IPS-18a (cell line): ENCODE results near the gene PLPPR5.

ENCODE experiments used
- H3K27ac ChIP-seq: one replicate; pipeline ENCODE4 v1.5.1; 2013; ENCODE audit warnings: low read length
- H3K27me3 ChIP-seq: one replicate; pipeline ENCODE4 v1.6.1; 2013; ENCODE audit warnings: mild to moderate bottlenecking, low read length; ENCODE audit not compliant: control insufficient read depth, insufficient read depth
- H3K36me3 ChIP-seq: one replicate; pipeline ENCODE4 v1.6.1; 2013; ENCODE audit warnings: low read depth, low read length; ENCODE audit not compliant: control insufficient read depth
- H3K4me1 ChIP-seq: one replicate; pipeline ENCODE4 v1.6.1; 2013; ENCODE audit warnings: low read depth, low read length; ENCODE audit not compliant: control insufficient read depth
- H3K4me3 ChIP-seq: one replicate; pipeline ENCODE4 v1.5.1; 2013; ENCODE audit warnings: low read length
- H3K9ac ChIP-seq: one replicate; pipeline ENCODE4 v1.6.1; 2013; ENCODE audit warnings: mild to moderate bottlenecking, low read length, moderate library complexity
- H3K9me3 ChIP-seq: one replicate; pipeline ENCODE4 v1.6.1; 2013; ENCODE audit warnings: low read depth, low read length; ENCODE audit not compliant: control insufficient read depth

PLPPR5 gene

GRCh38 chr1:98906809-98907208 is 97.9 kb downstream of the PLPPR5 start:
- no peaks in the 10 kb centered on the region for H3K27me3 ChIP-seq
- no peak overlapping the region for H3K9ac ChIP-seq
- no peaks in the 10 kb centered on the region for H3K9me3 ChIP-seq
- H3K27ac ChIP-seq, result no peak overlapping the region
- H3K36me3 ChIP-seq, result no peaks in the 10 kb centered on the region
- no peaks in the 10 kb centered on the region for H3K4me1 ChIP-seq
- H3K4me3 ChIP-seq, result no peak overlapping the region

- Histone ChIP-seq H3K27ac (no peak overlapping the region), H3K9me3 (no peaks in the 10 kb centered on the region), H3K36me3 (no peaks in the 10 kb centered on the region), H3K27me3 (no peaks in the 10 kb centered on the region), H3K9ac (no peak overlapping the region), H3K4me3 (no peak overlapping the region), H3K4me1 (no peaks in the 10 kb centered on the region)
These were observed 98.3 kb downstream of the PLPPR5 start for GRCh38 chr1:98906361-98906760.

GRCh38 chr1:98904684-98905083 is 100.0 kb downstream of the PLPPR5 start:
- H3K9ac ChIP-seq, result no peak overlapping the region
- no peak overlapping the region for H3K27ac ChIP-seq
- H3K27me3 ChIP-seq, result no peaks in the 10 kb centered on the region
- H3K4me1 ChIP-seq, result no peaks in the 10 kb centered on the region
- H3K4me3 ChIP-seq, result no peak overlapping the region
- H3K36me3 ChIP-seq, result no peaks in the 10 kb centered on the region
- no peaks in the 10 kb centered on the region for H3K9me3 ChIP-seq

- no peaks in the 10 kb centered on the region for H3K9me3 ChIP-seq
- H3K27me3 ChIP-seq, result no peaks in the 10 kb centered on the region
- no peaks in the 10 kb centered on the region for H3K4me1 ChIP-seq
- H3K4me3 ChIP-seq, result no peak overlapping the region
- H3K27ac ChIP-seq, result no peak overlapping the region
- no peaks in the 10 kb centered on the region for H3K36me3 ChIP-seq
- no peak overlapping the region for H3K9ac ChIP-seq
These were observed 100.9 kb downstream of the PLPPR5 start for GRCh38 chr1:98903726-98904125.

GRCh38 chr1:98903261-98903660 is 101.4 kb downstream of the PLPPR5 start:
- H3K4me3 ChIP-seq, result no peak overlapping the region
- no peaks in the 10 kb centered on the region for H3K4me1 ChIP-seq
- no peaks in the 10 kb centered on the region for H3K27me3 ChIP-seq
- no peak overlapping the region for H3K9ac ChIP-seq
- H3K36me3 ChIP-seq, result no peaks in the 10 kb centered on the region
- H3K9me3 ChIP-seq, result no peaks in the 10 kb centered on the region
- H3K27ac ChIP-seq, result no peak overlapping the region

- H3K4me1 ChIP-seq, result no peaks in the 10 kb centered on the region
- no peak overlapping the region for H3K27ac ChIP-seq
- H3K4me3 ChIP-seq, result no peak overlapping the region
- no peaks in the 10 kb centered on the region for H3K9me3 ChIP-seq
- no peak overlapping the region for H3K9ac ChIP-seq
- H3K36me3 ChIP-seq, result no peaks in the 10 kb centered on the region
- H3K27me3 ChIP-seq, result no peaks in the 10 kb centered on the region
These were observed 105.7 kb downstream of the PLPPR5 start for GRCh38 chr1:98898940-98899339.

GRCh38 chr1:98897479-98897878 is 107.2 kb downstream of the PLPPR5 start:
- no peak overlapping the region for H3K4me3 ChIP-seq
- H3K27me3 ChIP-seq, result no peaks in the 10 kb centered on the region
- H3K27ac ChIP-seq, result no peak overlapping the region
- H3K9ac ChIP-seq, result no peak overlapping the region
- no peaks in the 10 kb centered on the region for H3K36me3 ChIP-seq
- no peaks in the 10 kb centered on the region for H3K4me1 ChIP-seq
- no peaks in the 10 kb centered on the region for H3K9me3 ChIP-seq

- Histone ChIP-seq H3K27ac (no peak overlapping the region), H3K36me3 (no peaks in the 10 kb centered on the region), H3K9ac (no peak overlapping the region), H3K4me3 (no peak overlapping the region), H3K9me3 (no peaks in the 10 kb centered on the region), H3K4me1 (no peaks in the 10 kb centered on the region), H3K27me3 (no peaks in the 10 kb centered on the region)
These were observed 107.8 kb downstream of the PLPPR5 start for GRCh38 chr1:98896711-98897445.

GRCh38 chr1:98893371-98893770 is 111.3 kb downstream of the PLPPR5 start:
- no peaks in the 10 kb centered on the region for H3K27me3 ChIP-seq
- H3K4me3 ChIP-seq, result no peak overlapping the region
- no peaks in the 10 kb centered on the region for H3K4me1 ChIP-seq

GRCh38 chr1:98888869-98889268 is 115.8 kb downstream of the PLPPR5 start:
- Histone ChIP-seq H3K36me3 (no peaks in the 10 kb centered on the region), H3K4me3 (no peak overlapping the region), H3K27ac (no peak overlapping the region), H3K4me1 (no peaks in the 10 kb centered on the region), H3K27me3 (no peaks in the 10 kb centered on the region), H3K9me3 (no peaks in the 10 kb centered on the region), H3K9ac (no peak overlapping the region)

More at GRCh38 chr1:98893371-98893770, 111.3 kb downstream of the PLPPR5 start:
- Histone ChIP-seq H3K36me3 (no peaks in the 10 kb centered on the region), H3K9me3 (no peaks in the 10 kb centered on the region), H3K9ac (no peak overlapping the region), H3K27ac (no peak overlapping the region)

- no peaks in the 10 kb centered on the region for H3K27me3 ChIP-seq
- no peaks in the 10 kb centered on the region for H3K4me1 ChIP-seq
- no peak overlapping the region for H3K9ac ChIP-seq
- H3K27ac ChIP-seq, result no peak overlapping the region
- no peaks in the 10 kb centered on the region for H3K9me3 ChIP-seq
- H3K4me3 ChIP-seq, result no peak overlapping the region
- no peaks in the 10 kb centered on the region for H3K36me3 ChIP-seq
These were observed 117.2 kb downstream of the PLPPR5 start for GRCh38 chr1:98887507-98887906.

GRCh38 chr1:98884864-98885263 is 119.8 kb downstream of the PLPPR5 start:
- H3K4me3 ChIP-seq, result no peak overlapping the region
- no peaks in the 10 kb centered on the region for H3K36me3 ChIP-seq
- no peak overlapping the region for H3K27ac ChIP-seq
- no peaks in the 10 kb centered on the region for H3K27me3 ChIP-seq
- H3K9ac ChIP-seq, result no peak overlapping the region
- H3K9me3 ChIP-seq, result no peaks in the 10 kb centered on the region
- H3K4me1 ChIP-seq, result no peaks in the 10 kb centered on the region
